HCT116 (cell line): Measurements from ENCODE around the gene MCEMP1. TPM values are rescaled to one million over a fixed set of nuclear protein-coding genes. Genes with fewer than 3 reads are reported as not detected.

Experiments used
- ATAC-seq: fragments of 200-7000 bp; cut with Tn5 transposase; 2 replicates; pipeline ENCODE4 v1.9.1; 2020; ENCODE audit warnings: mild to moderate bottlenecking, moderate library complexity
- BruUV-seq: library from RNA; stranded (reverse); fragments of 400-500 nt; replicated peaks from 2 replicates; lab custom pipeline; 2021; lab: Mats Ljungman, UMichigan
- CTCF ChIA-PET: fragments of 300-600 bp; sonication (Branson Sonifier 250); formaldehyde crosslinking; loops from one replicate; lab custom pipeline; 2021; ENCODE audit warnings: antibody characterized with exemption; lab: Charles Lee
- POLR2A ChIA-PET: fragments of 300-600, 350-600 bp; sonication (Branson Sonifier 250); formaldehyde crosslinking; loops from one replicate; lab custom pipeline; 2021; ENCODE audit warnings: antibody characterized with exemption; lab: Charles Lee
- RAD21 ChIA-PET, 2 experiments: fragments of 300-600 bp; sonication (Branson Sonifier 250); formaldehyde crosslinking; loops; one replicate each; lab custom pipeline; 2023; ENCODE audit warnings: low total read pairs in 2 of 2; ENCODE audit not compliant: uncharacterized antibody in 2 of 2, unreplicated experiment in 2 of 2, low non-redundant PET in 1 of 2; lab: Charles Lee
- DNase-seq: peaks from one replicate; pipeline ENCODE4 v3.0.0-alpha.2; 2010; ENCODE audit warnings: low read depth, low spot score
- H2AFZ ChIP-seq: fragments of 200-600 bp; shearing (Covaris generic), sonication (generic); 2 replicates; pipeline ENCODE4 v1.6.1; 2017; ENCODE audit warnings: low read depth, mixed run types, mixed read lengths, antibody characterized with exemption, low read length; ENCODE audit not compliant: poor library complexity, severe bottlenecking
- H3K27ac ChIP-seq: 2 replicates; pipeline ENCODE4 v1.5.1; 2012; ENCODE audit warnings: low read depth, low read length
- H3K27me3 ChIP-seq: fragments of 200-600 bp; sonication (generic); 2 replicates; pipeline ENCODE4 v1.6.1; 2016; ENCODE audit warnings: mixed run types, low read length, mixed read lengths; ENCODE audit not compliant: insufficient read depth
- H3K36me3 ChIP-seq, 2 experiments: fragments of 200-500 bp in 1 of 2; fragments of 200-600 bp in 1 of 2; sonication (Bioruptor generic) in 1 of 2; sonication (generic) in 1 of 2; 2 replicates each; pipeline versions ENCODE4 v1.5.1 to v1.6.1; 2014 to 2016; ENCODE audit warnings: low read length in 2 of 2, inconsistent platforms in 1 of 2, mixed read lengths in 1 of 2, mixed run types in 1 of 2; ENCODE audit not compliant: insufficient read depth in 2 of 2, control insufficient read depth in 1 of 2
- H3K4me1 ChIP-seq, 2 experiments: fragments of 200-600 bp in 1 of 2; sonication (generic) in 1 of 2; 2 replicates each; pipeline versions ENCODE4 v1.5.1 to v1.6.1; 2012 to 2017; ENCODE audit warnings: low read length in 2 of 2, inconsistent platforms in 1 of 2, mild to moderate bottlenecking in 1 of 2, mixed read lengths in 1 of 2, mixed run types in 1 of 2, moderate library complexity in 1 of 2; ENCODE audit not compliant: insufficient read depth in 2 of 2, control insufficient read depth in 1 of 2
- H3K4me2 ChIP-seq: fragments of 200-600 bp; sonication (generic); 2 replicates; pipeline ENCODE4 v1.6.1; 2017; ENCODE audit warnings: mixed run types, low read length, mixed read lengths
- H3K4me3 ChIP-seq, 2 experiments: fragments of 200-600 bp in 1 of 2; sonication (generic) in 1 of 2; replicated peaks in 1 of 2; 2 replicates each; pipeline ENCODE4 v1.5.1; 2011 to 2016; ENCODE audit warnings: low read length in 2 of 2, control low read depth in 1 of 2, low read depth in 1 of 2, mild to moderate bottlenecking in 1 of 2, mixed read lengths in 1 of 2, mixed run types in 1 of 2
- H3K79me2 ChIP-seq: fragments of 200-600 bp; sonication (generic); 2 replicates; pipeline ENCODE4 v1.6.1; 2017; ENCODE audit warnings: mild to moderate bottlenecking, mixed run types, low read length, moderate library complexity, mixed read lengths; ENCODE audit not compliant: insufficient read depth
- H3K9ac ChIP-seq: fragments of 200-600 bp; sonication (generic); 2 replicates; pipeline ENCODE4 v1.6.1; 2016; ENCODE audit warnings: low read length, mixed read lengths
- H3K9me2 ChIP-seq: fragments of 200-600 bp; sonication (generic), shearing (Covaris generic); 2 replicates; pipeline ENCODE4 v1.6.1; 2017; ENCODE audit warnings: mixed run types, mild to moderate bottlenecking, moderate library complexity; ENCODE audit not compliant: insufficient read depth
- H3K9me3 ChIP-seq, 2 experiments: fragments of 200-500 bp in 1 of 2; fragments of 200-600 bp in 1 of 2; sonication (Bioruptor generic) in 1 of 2; sonication (generic) in 1 of 2; 2 replicates each; pipeline ENCODE4 v1.6.1; 2014 to 2017; ENCODE audit warnings: low read length in 2 of 2, mixed read lengths in 2 of 2, inconsistent platforms in 1 of 2, low read depth in 1 of 2, mild to moderate bottlenecking in 1 of 2, mixed run types in 1 of 2, moderate library complexity in 1 of 2; ENCODE audit not compliant: control insufficient read depth in 1 of 2, insufficient read depth in 1 of 2
- H4K20me1 ChIP-seq: fragments of 200-600 bp; sonication (generic), shearing (Covaris generic); 2 replicates; pipeline ENCODE4 v1.6.1; 2017; ENCODE audit warnings: mixed run types, mild to moderate bottlenecking, moderate library complexity; ENCODE audit not compliant: insufficient read depth
- CBX3 ChIP-seq: IDR thresholded peaks from 2 replicates; pipeline ENCODE4 v1.6.1; 2012; ENCODE audit warnings: low read depth
- CEBPB ChIP-seq: IDR thresholded peaks from 2 replicates; pipeline ENCODE4 v1.6.1; 2012; ENCODE audit warnings: low read depth
- EGR1 ChIP-seq: IDR thresholded peaks from 2 replicates; pipeline ENCODE4 v1.6.1; 2012; ENCODE audit warnings: low read depth
- ELF1 ChIP-seq: IDR thresholded peaks from 2 replicates; pipeline ENCODE4 v1.6.1; 2012; ENCODE audit warnings: low read depth, borderline replicate concordance
- EZH2 ChIP-seq: fragments of 200-600 bp; sonication (generic); IDR thresholded peaks from 2 replicates; pipeline ENCODE4 v1.6.1; 2017; ENCODE audit warnings: antibody characterized with exemption, mixed run types
- EZH2phosphoT487 ChIP-seq: fragments of 200-600 bp; IDR thresholded peaks from 2 replicates; pipeline ENCODE4 v1.6.1; 2018; ENCODE audit warnings: antibody characterized with exemption, borderline replicate concordance
- FOSL1 ChIP-seq: IDR thresholded peaks from 2 replicates; pipeline ENCODE4 v1.6.1; 2012; ENCODE audit warnings: low read depth
- JUND ChIP-seq: IDR thresholded peaks from 2 replicates; pipeline ENCODE4 v1.6.1; 2012
- MAX ChIP-seq: IDR thresholded peaks from 2 replicates; pipeline ENCODE4 v1.6.1; 2012
- REST ChIP-seq: IDR thresholded peaks from 2 replicates; pipeline ENCODE4 v1.6.1; 2012; ENCODE audit warnings: low read depth
- SIN3A ChIP-seq: IDR thresholded peaks from 2 replicates; pipeline ENCODE4 v1.6.1; 2012; ENCODE audit warnings: low read depth
- SRF ChIP-seq: IDR thresholded peaks from 2 replicates; pipeline ENCODE4 v1.6.1; 2012; ENCODE audit warnings: low read depth
- TCF7L2 ChIP-seq: IDR thresholded peaks from 2 replicates; pipeline ENCODE4 v1.7.0; 2011; ENCODE audit warnings: borderline replicate concordance, inconsistent platforms; ENCODE audit not compliant: insufficient read depth, insufficient read length; ENCODE audit errors: extremely low read depth
- YY1 ChIP-seq: IDR thresholded peaks from 2 replicates; pipeline ENCODE4 v1.6.1; 2011; ENCODE audit warnings: low read length, low read depth, moderate library complexity, mild to moderate bottlenecking; ENCODE audit not compliant: insufficient replicate concordance; ENCODE audit errors: extremely low read depth
- ZFX ChIP-seq: fragments of 450-650 bp; IDR thresholded peaks from 2 replicates; pipeline ENCODE4 v1.6.1; 2017
- ZNF274 ChIP-seq: fragments of 200-500 bp; sonication (Bioruptor generic); IDR thresholded peaks from 2 replicates; pipeline ENCODE4 v1.6.1; 2014; ENCODE audit warnings: mild to moderate bottlenecking, low read depth, low read length, inconsistent platforms
- intact Hi-C: fragments of 100-400 bp; cut with micrococcal nuclease; formaldehyde crosslinking; loops from 2 replicates; pipeline ENCODE4 v1.10.0; 2022
- total RNA-seq: library from RNA; stranded (reverse); gene quantifications from one replicate; pipeline ENCODE4 v1.2.1, GENCODE V29; 2021; ENCODE audit not compliant: unreplicated experiment
- TF ChIP-seq, protein P1 (sequence below), 3 experiments: fragments of 200-600 bp in 1 of 3; sonication (generic) in 1 of 3; IDR thresholded peaks in 2 of 3; conservative IDR thresholded peaks in 1 of 3; 2 replicates each; pipeline ENCODE4 v1.5.1; 2012 to 2017; ENCODE audit warnings: low read depth in 2 of 3, low read length in 2 of 3, antibody characterized with exemption in 1 of 3, borderline replicate concordance in 1 of 3, control low read depth in 1 of 3, mild to moderate bottlenecking in 1 of 3, mixed read lengths in 1 of 3, mixed run types in 1 of 3, moderate library complexity in 1 of 3; ENCODE audit not compliant: insufficient read depth in 1 of 3
- TF ChIP-seq, protein P2 (sequence below): IDR thresholded peaks from 2 replicates; pipeline ENCODE4 v1.6.1; 2012

Gene MCEMP1
- total RNA-seq, 1 experiment from 2014 or later = not detected

- H3K27me3 ChIP-seq = no peaks in the 10 kb centered on the region
- no peaks in the 10 kb centered on the region for H4K20me1 ChIP-seq
- H3K79me2 ChIP-seq = no peaks in the 10 kb centered on the region
- POLR2A ChIA-PET = interaction anchor here (1.3 kb wide), 1 partner anchor 16 kb away, joined by 3 read pairs; the partner anchor contains the start of gene TRAPPC5
- intact Hi-C loops = no loop called here
- H3K9me2 ChIP-seq = no peaks in the 10 kb centered on the region
- RAD21 ChIA-PET = no interaction called here
- BruUV-seq = no TSS peak
- CTCF ChIA-PET = interaction anchor here (1.2 kb wide), 1 partner anchor 16 kb away, joined by 3 read pairs; the partner anchor contains the start of gene TRAPPC5
- TF ChIP-seq ELF1 = no peak
- TF ChIP-seq ZNF274 = no peak
- TF ChIP-seq, protein P1, sequence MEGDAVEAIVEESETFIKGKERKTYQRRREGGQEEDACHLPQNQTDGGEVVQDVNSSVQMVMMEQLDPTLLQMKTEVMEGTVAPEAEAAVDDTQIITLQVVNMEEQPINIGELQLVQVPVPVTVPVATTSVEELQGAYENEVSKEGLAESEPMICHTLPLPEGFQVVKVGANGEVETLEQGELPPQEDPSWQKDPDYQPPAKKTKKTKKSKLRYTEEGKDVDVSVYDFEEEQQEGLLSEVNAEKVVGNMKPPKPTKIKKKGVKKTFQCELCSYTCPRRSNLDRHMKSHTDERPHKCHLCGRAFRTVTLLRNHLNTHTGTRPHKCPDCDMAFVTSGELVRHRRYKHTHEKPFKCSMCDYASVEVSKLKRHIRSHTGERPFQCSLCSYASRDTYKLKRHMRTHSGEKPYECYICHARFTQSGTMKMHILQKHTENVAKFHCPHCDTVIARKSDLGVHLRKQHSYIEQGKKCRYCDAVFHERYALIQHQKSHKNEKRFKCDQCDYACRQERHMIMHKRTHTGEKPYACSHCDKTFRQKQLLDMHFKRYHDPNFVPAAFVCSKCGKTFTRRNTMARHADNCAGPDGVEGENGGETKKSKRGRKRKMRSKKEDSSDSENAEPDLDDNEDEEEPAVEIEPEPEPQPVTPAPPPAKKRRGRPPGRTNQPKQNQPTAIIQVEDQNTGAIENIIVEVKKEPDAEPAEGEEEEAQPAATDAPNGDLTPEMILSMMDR (IDR thresholded peaks at IDR 0.05 in 2 of 3, conservative IDR thresholded peaks at IDR 0.05 in 1 of 3; ENCODE audit: borderline replicate concordance in 1 of 3, insufficient read depth in 1 of 3, low read depth in 2 of 3, low read length in 2 of 3) = no peak
- TF ChIP-seq EZH2 = no peak
- no peak for TF ChIP-seq SRF
- no peak for TF ChIP-seq EGR1
- no peak for TF ChIP-seq ZFX
- TF ChIP-seq TCF7L2 = no peak
- TF ChIP-seq, protein P2, sequence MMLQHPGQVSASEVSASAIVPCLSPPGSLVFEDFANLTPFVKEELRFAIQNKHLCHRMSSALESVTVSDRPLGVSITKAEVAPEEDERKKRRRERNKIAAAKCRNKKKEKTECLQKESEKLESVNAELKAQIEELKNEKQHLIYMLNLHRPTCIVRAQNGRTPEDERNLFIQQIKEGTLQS = no peak
- TF ChIP-seq CEBPB = no peak
- no peak for TF ChIP-seq YY1
- TF ChIP-seq REST = no peak
- no peak for TF ChIP-seq JUND
- TF ChIP-seq MAX = no peak
- TF ChIP-seq CBX3 = no peak
- TF ChIP-seq EZH2phosphoT487 = no peak
- TF ChIP-seq FOSL1 = no peak
- TF ChIP-seq SIN3A = no peak
- no peak overlapping the region for H3K4me2 ChIP-seq
- no peak overlapping the region for H3K4me3 ChIP-seq
- ATAC-seq (no peak), DNase-seq (no peak)
- H3K4me1 ChIP-seq = no peaks in the 10 kb centered on the region
- no peak overlapping the region for H3K27ac ChIP-seq
- H3K36me3 ChIP-seq = no peaks in the 10 kb centered on the region
- H3K9ac ChIP-seq = no peak overlapping the region
- H3K9me3 ChIP-seq = no peaks in the 10 kb centered on the region
- no peak overlapping the region for H2AFZ ChIP-seq
These were observed 11.8 kb upstream of the MCEMP1 start for GRCh38 chr19:7665076-7665475.
